ENCODE measurements around the gene GDI2. TPM values are rescaled to one million over a fixed set of nuclear protein-coding genes. Genes with fewer than 3 reads are reported as not detected.

The GDI2 gene
- total RNA-seq, 1 experiment from 2014 or later: 196 TPM

DNA sequence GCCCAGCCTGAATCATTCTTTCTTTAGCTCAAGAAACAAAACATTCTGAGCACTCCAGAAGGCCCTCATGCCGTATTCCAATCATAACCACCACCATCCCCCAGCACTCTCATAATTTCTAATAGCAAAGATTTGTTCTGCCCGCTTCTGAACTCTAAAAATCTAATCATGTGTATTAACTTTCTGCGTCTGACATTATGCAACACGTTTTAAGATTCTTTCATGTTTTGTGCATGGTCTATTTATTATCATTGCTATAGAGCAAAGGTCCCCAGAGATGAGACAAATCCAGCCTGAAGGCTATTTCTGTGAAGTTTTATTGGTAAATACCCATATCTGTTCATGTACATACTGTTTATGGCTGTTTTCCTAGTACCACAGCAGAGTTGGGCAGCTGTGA is 8.8 kb downstream of the GDI2 start:
- H4K20me1 ChIP-seq (ENCODE audit: insufficient read depth): peaks cover 30% of the 10 kb centered on the region

DNA sequence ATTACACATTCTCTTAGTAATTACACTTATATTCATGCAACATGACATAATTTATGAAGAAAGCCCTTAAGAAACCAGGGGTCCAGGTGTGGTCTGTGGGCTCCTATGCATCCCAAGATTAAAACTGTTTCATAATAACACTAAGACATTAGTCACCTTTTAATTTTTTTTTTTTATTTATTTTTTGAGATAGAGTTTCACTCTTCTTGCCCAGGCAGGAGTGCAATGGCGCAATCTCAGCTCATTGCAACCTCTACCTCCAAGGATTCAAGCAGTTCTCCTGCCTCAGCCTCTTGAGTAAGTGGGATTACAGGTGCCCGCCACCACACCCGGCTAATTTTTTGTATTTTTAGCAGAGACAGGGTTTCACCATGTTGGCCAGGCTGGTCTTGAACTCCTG is 12.5 kb downstream of the GDI2 start:
- BruUV-seq (replicated peaks): no TSS peak
- Histone ChIP-seq H4K20me1 (ENCODE audit: insufficient read depth) (peaks cover 10% of the 10 kb centered on the region), H3K4me3 (no peak overlapping the region), H3K36me3 (ENCODE audit: low read depth) (peaks cover 17% of the 10 kb centered on the region), H3K27ac (no peak overlapping the region), H3K4me1 (replicated peaks; ENCODE audit: insufficient read depth) (no peaks in the 10 kb centered on the region), H3K9me3 (ENCODE audit: insufficient read depth, low read depth) (no peaks in the 10 kb centered on the region; the same call in 1 of the 2 replicates), H3F3A (ENCODE audit: insufficient read depth, low read depth) (peaks cover 4% of the 10 kb centered on the region; the same call in 1 of the 2 replicates), H2AFZ (no peak overlapping the region), H3K4me2 (no peak overlapping the region), H3K9me2 (ENCODE audit: insufficient read depth) (no peaks in the 10 kb centered on the region), H3K79me2 (ENCODE audit: low read depth) (peaks cover 56% of the 10 kb centered on the region), H3K27me3 (ENCODE audit: insufficient read depth, low read depth) (no peaks in the 10 kb centered on the region)
- no peak for TF ChIP-seq EZH2 (IDR thresholded peaks at IDR 0.05; ENCODE audit: low read depth)
- TF ChIP-seq, protein P1, sequence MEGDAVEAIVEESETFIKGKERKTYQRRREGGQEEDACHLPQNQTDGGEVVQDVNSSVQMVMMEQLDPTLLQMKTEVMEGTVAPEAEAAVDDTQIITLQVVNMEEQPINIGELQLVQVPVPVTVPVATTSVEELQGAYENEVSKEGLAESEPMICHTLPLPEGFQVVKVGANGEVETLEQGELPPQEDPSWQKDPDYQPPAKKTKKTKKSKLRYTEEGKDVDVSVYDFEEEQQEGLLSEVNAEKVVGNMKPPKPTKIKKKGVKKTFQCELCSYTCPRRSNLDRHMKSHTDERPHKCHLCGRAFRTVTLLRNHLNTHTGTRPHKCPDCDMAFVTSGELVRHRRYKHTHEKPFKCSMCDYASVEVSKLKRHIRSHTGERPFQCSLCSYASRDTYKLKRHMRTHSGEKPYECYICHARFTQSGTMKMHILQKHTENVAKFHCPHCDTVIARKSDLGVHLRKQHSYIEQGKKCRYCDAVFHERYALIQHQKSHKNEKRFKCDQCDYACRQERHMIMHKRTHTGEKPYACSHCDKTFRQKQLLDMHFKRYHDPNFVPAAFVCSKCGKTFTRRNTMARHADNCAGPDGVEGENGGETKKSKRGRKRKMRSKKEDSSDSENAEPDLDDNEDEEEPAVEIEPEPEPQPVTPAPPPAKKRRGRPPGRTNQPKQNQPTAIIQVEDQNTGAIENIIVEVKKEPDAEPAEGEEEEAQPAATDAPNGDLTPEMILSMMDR (conservative IDR thresholded peaks at IDR 0.05): no peak
- intact Hi-C loops (cut with micrococcal nuclease; ENCODE audit: unreplicated experiment): no loop called here
- CTCF ChIA-PET: interaction anchor here (0.9 kb wide), 1 partner anchor 89 kb away, joined by 3 read pairs; the partner anchor contains the start of genes ANKRD16 and FBH1
- POLR2A ChIA-PET (ENCODE audit: unreplicated experiment): no interaction called here
- peak in 1 of 2 experiments; percentile 37 for DNase-seq

More for the DNA sequence above, 8.8 kb downstream of the GDI2 start:
- Histone ChIP-seq H3K79me2 (ENCODE audit: low read depth) (peaks cover 92% of the 10 kb centered on the region), H3K4me3 (no peak overlapping the region), H3K9me2 (ENCODE audit: insufficient read depth) (no peaks in the 10 kb centered on the region), H3K4me2 (no peak overlapping the region), H3K9me3 (ENCODE audit: insufficient read depth, low read depth) (no peaks in the 10 kb centered on the region; the same call in 1 of the 2 replicates), H2AFZ (no peak overlapping the region), H3K27me3 (ENCODE audit: insufficient read depth, low read depth) (no peaks in the 10 kb centered on the region), H3K27ac (no peak overlapping the region), H3K4me1 (replicated peaks; ENCODE audit: insufficient read depth) (no peaks in the 10 kb centered on the region), H3F3A (ENCODE audit: insufficient read depth, low read depth) (peaks cover 4% of the 10 kb centered on the region), H3K36me3 (ENCODE audit: low read depth) (peaks cover 5% of the 10 kb centered on the region; the same call in 1 of the 2 replicates)
- TF ChIP-seq EZH2 (IDR thresholded peaks at IDR 0.05; ENCODE audit: low read depth): no peak
- TF ChIP-seq, protein P1 (conservative IDR thresholded peaks at IDR 0.05): no peak
- intact Hi-C loops (cut with micrococcal nuclease; ENCODE audit: unreplicated experiment): no loop called here
- no peak for DNase-seq
- ChIA-PET POLR2A (ENCODE audit: unreplicated experiment) (no interaction called here), CTCF (interaction anchor here (0.6 kb wide), 2 partner anchors 80 to 614 kb away, joined by 3 read pairs; no protein-coding TSS in a partner anchor)
- BruUV-seq (replicated peaks): no TSS peak

DNA sequence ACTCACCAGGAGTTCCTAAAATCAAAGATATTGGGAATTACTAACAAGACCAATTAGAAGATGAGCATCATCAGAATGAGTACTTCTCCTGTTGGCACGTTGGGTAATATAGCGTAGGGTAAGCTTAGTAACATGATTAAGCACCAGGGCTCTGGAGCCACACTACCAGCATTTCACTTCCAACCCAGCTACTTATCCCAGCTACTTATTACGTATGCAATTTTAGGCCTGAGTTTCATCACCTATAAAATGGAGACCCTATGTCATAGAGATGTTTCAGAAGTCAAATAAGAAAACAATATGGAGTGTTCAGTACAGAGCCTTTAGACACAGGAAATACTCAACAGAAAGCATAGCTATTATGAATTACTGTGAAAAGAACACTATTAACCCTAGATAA is 19.0 kb downstream of the GDI2 start:
- Histone ChIP-seq H3K4me2 (no peak overlapping the region), H3F3A (ENCODE audit: insufficient read depth, low read depth) (no peaks in the 10 kb centered on the region), H3K79me2 (ENCODE audit: low read depth) (peaks cover 3% of the 10 kb centered on the region; the same call in 1 of the 2 replicates), H2AFZ (no peak overlapping the region), H4K20me1 (ENCODE audit: insufficient read depth) (no peaks in the 10 kb centered on the region), H3K27me3 (ENCODE audit: insufficient read depth, low read depth) (no peaks in the 10 kb centered on the region), H3K9me2 (ENCODE audit: insufficient read depth) (no peaks in the 10 kb centered on the region), H3K4me1 (replicated peaks; ENCODE audit: insufficient read depth) (no peaks in the 10 kb centered on the region), H3K36me3 (ENCODE audit: low read depth) (peaks cover 27% of the 10 kb centered on the region), H3K9me3 (ENCODE audit: insufficient read depth, low read depth) (no peaks in the 10 kb centered on the region), H3K27ac (peak overlapping the region; percentile 12; the same call in 1 of the 2 replicates), H3K4me3 (no peak overlapping the region)
- no peak for DNase-seq
- POLR2A ChIA-PET (ENCODE audit: unreplicated experiment): no interaction called here
- no TSS peak for BruUV-seq (replicated peaks)
- TF ChIP-seq, protein P1 (conservative IDR thresholded peaks at IDR 0.05): no peak
- no peak for TF ChIP-seq EZH2 (IDR thresholded peaks at IDR 0.05; ENCODE audit: low read depth)
- CTCF ChIA-PET: interaction anchor here (0.6 to 0.7 kb wide), 3 partner anchors 12 to 1202 kb away, joined by 3 to 4 read pairs (median 3); partner anchors contain the start of gene TUBAL3
- intact Hi-C loops (cut with micrococcal nuclease; ENCODE audit: unreplicated experiment): no loop called here

Measured in PC-9 (cell line).